Measurements from ENCODE around the gene WDR1. TPM values are rescaled to one million over a fixed set of nuclear protein-coding genes. Genes with fewer than 3 reads are reported as not detected.

The WDR1 gene
- polyA plus RNA-seq, 2 of the 4 experiments (the other 2 are of a cell fraction): 251 to 326 TPM

DNA sequence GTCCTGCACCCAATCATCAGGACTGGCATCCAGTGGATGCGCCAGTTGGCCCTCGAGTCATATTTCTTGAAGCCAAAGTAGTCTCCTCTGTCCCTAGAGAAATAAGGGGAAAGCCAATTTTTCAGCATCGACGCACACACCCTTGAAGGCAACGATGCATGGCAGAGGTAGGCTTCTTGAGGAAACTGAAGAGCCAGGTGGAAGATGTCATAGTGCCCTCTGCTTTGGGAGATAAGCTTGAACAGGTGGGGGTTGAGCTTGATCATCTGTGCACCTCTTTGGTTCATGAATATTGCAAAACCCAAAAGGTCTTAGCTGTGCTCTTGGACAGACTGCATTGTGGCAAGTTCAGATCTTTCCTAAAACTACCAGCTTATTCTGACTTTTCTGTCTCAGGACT, 34.6 kb upstream of the WDR1 start:
- POLR2A ChIA-PET: no interaction called here
- no peak for TF ChIP-seq RCOR1 (IDR thresholded peaks at IDR 0.05; ENCODE audit: low read depth, low read length)
- TF ChIP-seq NFE2L2 (conservative IDR thresholded peaks at IDR 0.05; ENCODE audit: low read length): no peak
- TF ChIP-seq EHF (CRISPR knock-in tag; IDR thresholded peaks at IDR 0.05): no peak
- TF ChIP-seq, protein P1, sequence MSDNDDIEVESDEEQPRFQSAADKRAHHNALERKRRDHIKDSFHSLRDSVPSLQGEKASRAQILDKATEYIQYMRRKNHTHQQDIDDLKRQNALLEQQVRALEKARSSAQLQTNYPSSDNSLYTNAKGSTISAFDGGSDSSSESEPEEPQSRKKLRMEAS (IDR thresholded peaks at IDR 0.05): no peak
- no peak for TF ChIP-seq CBX8 (IDR thresholded peaks at IDR 0.05)
- no peak for TF ChIP-seq ZNF302 (CRISPR knock-in tag; IDR thresholded peaks at IDR 0.05)
- TF ChIP-seq RNF2 (IDR thresholded peaks at IDR 0.05; ENCODE audit: borderline replicate concordance, low read depth): no peak
- no peak for TF ChIP-seq CEBPB (IDR thresholded peaks at IDR 0.05)
- no peak for TF ChIP-seq RFX5 (IDR thresholded peaks at IDR 0.05)
- TF ChIP-seq MAZ (IDR thresholded peaks at IDR 0.05; ENCODE audit: borderline replicate concordance, low read depth, low read length): no peak
- no peak for TF ChIP-seq POLR2AphosphoS2 (conservative IDR thresholded peaks at IDR 0.05; ENCODE audit: low read length)
- no peak for TF ChIP-seq EHMT2 (IDR thresholded peaks at IDR 0.05; ENCODE audit: low read depth)
- TF ChIP-seq CBX2 (IDR thresholded peaks at IDR 0.05; ENCODE audit: borderline replicate concordance, low read depth): no peak
- TF ChIP-seq, protein P2, sequence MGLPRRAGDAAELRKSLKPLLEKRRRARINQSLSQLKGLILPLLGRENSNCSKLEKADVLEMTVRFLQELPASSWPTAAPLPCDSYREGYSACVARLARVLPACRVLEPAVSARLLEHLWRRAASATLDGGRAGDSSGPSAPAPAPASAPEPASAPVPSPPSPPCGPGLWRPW (IDR thresholded peaks at IDR 0.05): no peak
- TF ChIP-seq, protein P3, sequence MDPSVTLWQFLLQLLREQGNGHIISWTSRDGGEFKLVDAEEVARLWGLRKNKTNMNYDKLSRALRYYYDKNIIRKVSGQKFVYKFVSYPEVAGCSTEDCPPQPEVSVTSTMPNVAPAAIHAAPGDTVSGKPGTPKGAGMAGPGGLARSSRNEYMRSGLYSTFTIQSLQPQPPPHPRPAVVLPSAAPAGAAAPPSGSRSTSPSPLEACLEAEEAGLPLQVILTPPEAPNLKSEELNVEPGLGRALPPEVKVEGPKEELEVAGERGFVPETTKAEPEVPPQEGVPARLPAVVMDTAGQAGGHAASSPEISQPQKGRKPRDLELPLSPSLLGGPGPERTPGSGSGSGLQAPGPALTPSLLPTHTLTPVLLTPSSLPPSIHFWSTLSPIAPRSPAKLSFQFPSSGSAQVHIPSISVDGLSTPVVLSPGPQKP (IDR thresholded peaks at IDR 0.05; ENCODE audit: low read depth, low read length): no peak
- TF ChIP-seq, protein P4, sequence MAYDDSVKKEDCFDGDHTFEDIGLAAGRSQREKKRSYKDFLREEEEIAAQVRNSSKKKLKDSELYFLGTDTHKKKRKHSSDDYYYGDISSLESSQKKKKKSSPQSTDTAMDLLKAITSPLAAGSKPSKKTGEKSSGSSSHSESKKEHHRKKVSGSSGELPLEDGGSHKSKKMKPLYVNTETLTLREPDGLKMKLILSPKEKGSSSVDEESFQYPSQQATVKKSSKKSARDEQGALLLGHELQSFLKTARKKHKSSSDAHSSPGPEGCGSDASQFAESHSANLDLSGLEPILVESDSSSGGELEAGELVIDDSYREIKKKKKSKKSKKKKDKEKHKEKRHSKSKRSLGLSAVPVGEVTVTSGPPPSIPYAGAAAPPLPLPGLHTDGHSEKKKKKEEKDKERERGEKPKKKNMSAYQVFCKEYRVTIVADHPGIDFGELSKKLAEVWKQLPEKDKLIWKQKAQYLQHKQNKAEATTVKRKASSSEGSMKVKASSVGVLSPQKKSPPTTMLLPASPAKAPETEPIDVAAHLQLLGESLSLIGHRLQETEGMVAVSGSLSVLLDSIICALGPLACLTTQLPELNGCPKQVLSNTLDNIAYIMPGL (CRISPR knock-in tag; IDR thresholded peaks at IDR 0.05; ENCODE audit: borderline replicate concordance): no peak
- TF ChIP-seq TP53 (CRISPR knock-in tag; IDR thresholded peaks at IDR 0.05): no peak
- TF ChIP-seq MYC (IDR thresholded peaks at IDR 0.05; ENCODE audit: borderline replicate concordance, low read length): no peak
- TF ChIP-seq ZFP36 (IDR thresholded peaks at IDR 0.05; ENCODE audit: borderline replicate concordance, partially characterized antibody): no peak
- TF ChIP-seq PHF8 (IDR thresholded peaks at IDR 0.05; ENCODE audit: borderline replicate concordance, low read depth): no peak
- H3K4me3 ChIP-seq: no peak overlapping the region
- CTCF ChIA-PET: interaction anchor here (0.9 to 1.6 kb wide), 5 partner anchors 7 to 253 kb away, joined by 3 to 4 read pairs (median 3); no protein-coding TSS in a partner anchor
- FAIRE-seq (no peak), DNase-seq (ENCODE audit: low read depth in 1 of 2, low spot score in 1 of 2) (no peak), ATAC-seq (no peak)
- no peaks in the 10 kb centered on the region for H3K9me3 ChIP-seq
- H3K4me1 ChIP-seq: no peaks in the 10 kb centered on the region
- no peak overlapping the region for H3K27ac ChIP-seq
- H3K4me2 ChIP-seq: no peak overlapping the region
- WGBS (ENCODE audit: missing lambda C conversion rate): 34% methylated on average over 4 of the region's 5 CpGs

DNA sequence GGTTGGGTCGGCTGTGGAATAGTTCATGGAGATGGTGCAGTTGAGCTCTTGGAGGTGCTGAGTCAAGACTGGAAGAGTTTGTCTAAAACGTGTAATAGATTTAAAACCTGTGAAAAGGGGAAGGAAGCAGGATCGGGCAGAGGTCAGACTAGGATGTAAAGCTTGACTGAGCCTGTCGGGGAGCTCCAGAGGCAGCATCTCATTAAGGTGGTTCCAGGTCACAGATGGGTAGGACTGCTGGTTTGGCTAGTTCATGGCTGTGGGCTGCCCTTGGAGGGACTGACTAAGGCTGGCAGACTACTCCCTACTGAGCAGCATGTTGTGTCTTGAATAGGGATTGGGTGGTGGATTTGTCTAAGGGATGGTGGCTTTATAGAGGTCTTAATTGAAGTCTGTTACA, 28.4 kb upstream of the WDR1 start:
- Histone ChIP-seq H3K4me3 (no peak overlapping the region), H3K4me2 (no peak overlapping the region), H3K9me3 (no peaks in the 10 kb centered on the region), H3K27ac (no peak overlapping the region), H3K4me1 (no peaks in the 10 kb centered on the region)
- no peak for ATAC-seq
- FAIRE-seq: no peak
- no peak for DNase-seq (ENCODE audit: low read depth in 1 of 2, low spot score in 1 of 2)
- ChIA-PET POLR2A (no interaction called here), CTCF (no interaction called here)
- 11% methylated on average over 4 of the region's 4 CpGs for WGBS (ENCODE audit: missing lambda C conversion rate)
- TF ChIP-seq, protein P5, sequence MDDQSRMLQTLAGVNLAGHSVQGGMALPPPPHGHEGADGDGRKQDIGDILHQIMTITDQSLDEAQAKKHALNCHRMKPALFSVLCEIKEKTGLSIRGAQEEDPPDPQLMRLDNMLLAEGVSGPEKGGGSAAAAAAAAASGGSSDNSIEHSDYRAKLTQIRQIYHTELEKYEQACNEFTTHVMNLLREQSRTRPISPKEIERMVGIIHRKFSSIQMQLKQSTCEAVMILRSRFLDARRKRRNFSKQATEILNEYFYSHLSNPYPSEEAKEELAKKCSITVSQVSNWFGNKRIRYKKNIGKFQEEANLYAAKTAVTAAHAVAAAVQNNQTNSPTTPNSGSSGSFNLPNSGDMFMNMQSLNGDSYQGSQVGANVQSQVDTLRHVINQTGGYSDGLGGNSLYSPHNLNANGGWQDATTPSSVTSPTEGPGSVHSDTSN (IDR thresholded peaks at IDR 0.05): no peak
- TF ChIP-seq RCOR1 (IDR thresholded peaks at IDR 0.05; ENCODE audit: low read depth, low read length): no peak
- TF ChIP-seq CBX2 (IDR thresholded peaks at IDR 0.05; ENCODE audit: borderline replicate concordance, low read depth): no peak
- TF ChIP-seq, protein P3 (IDR thresholded peaks at IDR 0.05; ENCODE audit: low read depth, low read length): no peak
